Lower lobe of right lung (tissue), 2 donors: ENCODE results near the gene SMC5. TPM values are rescaled to one million over a fixed set of nuclear protein-coding genes. Genes with fewer than 3 reads are reported as not detected.

ENCODE experiments used
- ATAC-seq, 2 donors: fragments of 200-7000 bp; cut with Tn5 transposase; one replicate each; pipeline ENCODE4 v1.9.1; 2020 to 2022; ENCODE audit warnings: mild to moderate bottlenecking in 2 of 2, moderate library complexity in 2 of 2
- DNase-seq: peaks from one replicate; pipeline ENCODE4 v3.0.0-alpha.2; 2020
- H3K27ac ChIP-seq: fragments of 200-600 bp; one replicate; pipeline ENCODE4 v1.8.0; 2022
- H3K27me3 ChIP-seq: fragments of 200-600 bp; one replicate; pipeline ENCODE4 v1.8.0; 2022; ENCODE audit warnings: low read depth
- H3K36me3 ChIP-seq: fragments of 200-600 bp; one replicate; pipeline ENCODE4 v1.8.0; 2022; ENCODE audit warnings: mild to moderate bottlenecking
- H3K4me1 ChIP-seq: fragments of 200-600 bp; one replicate; pipeline ENCODE4 v1.8.0; 2022
- H3K4me3 ChIP-seq: fragments of 200-600 bp; one replicate; pipeline ENCODE4 v1.8.0; 2022; ENCODE audit warnings: mild to moderate bottlenecking
- H3K9me3 ChIP-seq: fragments of 200-600 bp; one replicate; pipeline ENCODE4 v1.8.0; 2022
- CTCF ChIP-seq: fragments of 200-600 bp; IDR thresholded peaks from one replicate; pipeline ENCODE4 v1.8.0; 2022; ENCODE audit warnings: antibody characterized with exemption, mild to moderate bottlenecking
- intact Hi-C: fragments of 100-400 bp; cut with DNase I; formaldehyde crosslinking; loops from one replicate; pipeline ENCODE4 v1.11.0; 2022
- total RNA-seq: library from RNA; stranded (reverse); fragmentation: NEBNext Ultra II Directional; extraction: Animal tissue kit (Norgen Biotek cat#: 25700); gene quantifications from one replicate; pipeline ENCODE4 v1.2.1, GENCODE V29; 2021
- donor health status: DM: no; HTN: yes; CAD: no; lungs with severe emphysema.

The SMC5 gene
- total RNA-seq, 1 donor from 2014 or later: 30.3 TPM

GRCh38 chr9:70403618-70404025 lies 144.8 kb downstream of the SMC5 start:
- H3K36me3 ChIP-seq: peaks cover 8% of the 10 kb centered on the region
- DNase-seq: no peak
- no peaks in the 10 kb centered on the region for H3K27me3 ChIP-seq
- ATAC-seq: no peak
- no peak overlapping the region for H3K4me3 ChIP-seq
- no peak overlapping the region for H3K27ac ChIP-seq
- no peaks in the 10 kb centered on the region for H3K9me3 ChIP-seq
- no peak for TF ChIP-seq CTCF
- H3K4me1 ChIP-seq: peaks cover 100% of the 10 kb centered on the region
- intact Hi-C loops: loop anchor here (10.0 kb wide), 2 partner anchors 49 to 201 kb away; no protein-coding TSS in a partner anchor

GRCh38 chr9:70404261-70404660 lies 145.5 kb downstream of the SMC5 start:
- TF ChIP-seq CTCF: no peak
- intact Hi-C loops: loop anchor here (10.0 kb wide), 2 partner anchors 49 to 201 kb away; no protein-coding TSS in a partner anchor
- ATAC-seq: no peak
- H3K4me1 ChIP-seq: peaks cover 98% of the 10 kb centered on the region
- no peak overlapping the region for H3K4me3 ChIP-seq
- H3K27me3 ChIP-seq: no peaks in the 10 kb centered on the region
- DNase-seq: no peak
- no peaks in the 10 kb centered on the region for H3K9me3 ChIP-seq
- peak overlapping the region; percentile 4 for H3K27ac ChIP-seq
- H3K36me3 ChIP-seq: peaks cover 9% of the 10 kb centered on the region

Other genes with a start within 250 kb of the SMC5 start
- 35.1 TPM for gene MAMDC2, start 215.1 kb upstream of the SMC5 start, total RNA-seq
- gene KLF9, start 155.7 kb downstream of the SMC5 start, total RNA-seq: 76.9 TPM